ENCODE data around the gene UBAP1. TPM values are rescaled to one million over a fixed set of nuclear protein-coding genes. Genes with fewer than 3 reads are reported as not detected.
A peak's percentile ranks its signal among the peaks of the same experiment; 100 is the strongest.
"Not testable (repeated sequence)": the region's sequence is repeated elsewhere in the genome, so short reads cannot be mapped to it uniquely, and the experiment has no call there.

Gene UBAP1
- total and polyA plus RNA-seq, 9 donors: 17.9 to 37.4 (median 33.0) TPM

- no peak overlapping the region for H3K27ac ChIP-seq (ENCODE audit: low read length)
- no peak overlapping the region for H3K4me3 ChIP-seq (ENCODE audit: low read length)
- WGBS (ENCODE audit: insufficient coverage): no CpG with 5 or more reads among the region's 2 CpGs
- H3K27me3 ChIP-seq (ENCODE audit: control insufficient read depth, insufficient read depth, low read length): no peaks in the 10 kb centered on the region
- no peak for DNase-seq
- peaks cover 3% of the 10 kb centered on the region for H3K4me1 ChIP-seq (ENCODE audit: control insufficient read depth, insufficient read depth, low read length)
- peaks cover 14% of the 10 kb centered on the region for H3K36me3 ChIP-seq (ENCODE audit: control insufficient read depth, insufficient read depth, low read length)
- no peaks in the 10 kb centered on the region for H3K9me3 ChIP-seq (replicated peaks; ENCODE audit: control insufficient read depth, low read depth, low read length)
Measured at GRCh38 chr9:34200092-34200491, 21.2 kb downstream of the UBAP1 start.

GRCh38 chr9:34203275-34203991 lies 24.6 kb downstream of the UBAP1 start:
- Histone ChIP-seq H3K4me1 (ENCODE audit: control insufficient read depth, insufficient read depth, low read length) (peaks cover 3% of the 10 kb centered on the region), H3K36me3 (ENCODE audit: control insufficient read depth, insufficient read depth, low read length) (peaks cover 5% of the 10 kb centered on the region), H3K27me3 (ENCODE audit: control insufficient read depth, insufficient read depth, low read length) (no peaks in the 10 kb centered on the region), H3K9me3 (replicated peaks; ENCODE audit: control insufficient read depth, low read depth, low read length) (no peaks in the 10 kb centered on the region), H3K4me3 (ENCODE audit: low read length) (no peak overlapping the region), H3K27ac (ENCODE audit: low read length) (no peak overlapping the region)
- DNase-seq: peak; percentile 79
- no CpG with 5 or more reads among the region's 4 CpGs for WGBS (ENCODE audit: insufficient coverage)

- no peak for DNase-seq
- Histone ChIP-seq H3K4me3 (ENCODE audit: low read length) (no peak overlapping the region), H3K27ac (ENCODE audit: low read length) (peak overlapping the region; percentile 49), H3K27me3 (ENCODE audit: control insufficient read depth, insufficient read depth, low read length) (no peaks in the 10 kb centered on the region), H3K9me3 (replicated peaks; ENCODE audit: control insufficient read depth, low read depth, low read length) (no peaks in the 10 kb centered on the region), H3K4me1 (ENCODE audit: control insufficient read depth, insufficient read depth, low read length) (peaks cover 3% of the 10 kb centered on the region), H3K36me3 (ENCODE audit: control insufficient read depth, insufficient read depth, low read length) (peaks cover 2% of the 10 kb centered on the region)
- WGBS (ENCODE audit: insufficient coverage): 60% methylated on average over 1 of the region's 6 CpGs
Measured at GRCh38 chr9:34203992-34204635, 25.3 kb downstream of the UBAP1 start.

GRCh38 chr9:34205102-34205501 lies 26.3 kb downstream of the UBAP1 start:
- H3K4me3 ChIP-seq (ENCODE audit: low read length): no peak overlapping the region
- no peak for DNase-seq
- H3K27me3 ChIP-seq (ENCODE audit: control insufficient read depth, insufficient read depth, low read length): no peaks in the 10 kb centered on the region
- H3K27ac ChIP-seq (ENCODE audit: low read length): no peak overlapping the region
- peaks cover 2% of the 10 kb centered on the region for H3K36me3 ChIP-seq (ENCODE audit: control insufficient read depth, insufficient read depth, low read length)
- no peaks in the 10 kb centered on the region for H3K9me3 ChIP-seq (replicated peaks; ENCODE audit: control insufficient read depth, low read depth, low read length)
- H3K4me1 ChIP-seq (ENCODE audit: control insufficient read depth, insufficient read depth, low read length): peaks cover 3% of the 10 kb centered on the region

- no CpG with 5 or more reads among the region's 4 CpGs for WGBS (ENCODE audit: insufficient coverage)
- no peak for DNase-seq
- H3K4me1 ChIP-seq (ENCODE audit: control insufficient read depth, insufficient read depth, low read length): peaks cover 3% of the 10 kb centered on the region
Measured at GRCh38 chr9:34206561-34206960, 27.7 kb downstream of the UBAP1 start.

GRCh38 chr9:34211395-34211794 lies 32.6 kb downstream of the UBAP1 start:
- no CpG with 5 or more reads among the region's 1 CpG for WGBS (ENCODE audit: insufficient coverage)
- no peak overlapping the region for H3K4me3 ChIP-seq (ENCODE audit: low read length)
- H3K27ac ChIP-seq (ENCODE audit: low read length): no peak overlapping the region
- DNase-seq: no peak
- no peaks in the 10 kb centered on the region for H3K36me3 ChIP-seq (ENCODE audit: control insufficient read depth, insufficient read depth, low read length)
- no peaks in the 10 kb centered on the region for H3K4me1 ChIP-seq (ENCODE audit: control insufficient read depth, insufficient read depth, low read length)
- no peaks in the 10 kb centered on the region for H3K27me3 ChIP-seq (ENCODE audit: control insufficient read depth, insufficient read depth, low read length)
- no peaks in the 10 kb centered on the region for H3K9me3 ChIP-seq (replicated peaks; ENCODE audit: control insufficient read depth, low read depth, low read length)

More at GRCh38 chr9:34206561-34206960, 27.7 kb downstream of the UBAP1 start:
- Histone ChIP-seq H3K36me3 (ENCODE audit: control insufficient read depth, insufficient read depth, low read length) (peaks cover 2% of the 10 kb centered on the region), H3K27me3 (ENCODE audit: control insufficient read depth, insufficient read depth, low read length) (no peaks in the 10 kb centered on the region), H3K9me3 (replicated peaks; ENCODE audit: control insufficient read depth, low read depth, low read length) (no peaks in the 10 kb centered on the region), H3K4me3 (ENCODE audit: low read length) (no peak overlapping the region), H3K27ac (ENCODE audit: low read length) (no peak overlapping the region)

- H3K4me1 ChIP-seq (ENCODE audit: control insufficient read depth, insufficient read depth, low read length); H3K27me3 ChIP-seq (ENCODE audit: control insufficient read depth, insufficient read depth, low read length); H3K36me3 ChIP-seq (ENCODE audit: control insufficient read depth, insufficient read depth, low read length); DNase-seq; H3K4me3 ChIP-seq (ENCODE audit: low read length); H3K9me3 ChIP-seq (replicated peaks; ENCODE audit: control insufficient read depth, low read depth, low read length); H3K27ac ChIP-seq (ENCODE audit: low read length): not testable (repeated sequence)
- no CpG with 5 or more reads among the region's 4 CpGs for WGBS (ENCODE audit: insufficient coverage)
Measured at GRCh38 chr9:34214354-34215000, 35.6 kb downstream of the UBAP1 start.

GRCh38 chr9:34216325-34216724 lies 37.5 kb downstream of the UBAP1 start:
- H3K27ac ChIP-seq (ENCODE audit: low read length): no peak overlapping the region
- no peaks in the 10 kb centered on the region for H3K27me3 ChIP-seq (ENCODE audit: control insufficient read depth, insufficient read depth, low read length)
- no peaks in the 10 kb centered on the region for H3K4me1 ChIP-seq (ENCODE audit: control insufficient read depth, insufficient read depth, low read length)
- H3K36me3 ChIP-seq (ENCODE audit: control insufficient read depth, insufficient read depth, low read length): no peaks in the 10 kb centered on the region
- DNase-seq: no peak
- no peaks in the 10 kb centered on the region for H3K9me3 ChIP-seq (replicated peaks; ENCODE audit: control insufficient read depth, low read depth, low read length)
- WGBS (ENCODE audit: insufficient coverage): no CpG with 5 or more reads among the region's 3 CpGs
- H3K4me3 ChIP-seq (ENCODE audit: low read length): no peak overlapping the region

- H3K9me3 ChIP-seq (replicated peaks; ENCODE audit: control insufficient read depth, low read depth, low read length); H3K4me3 ChIP-seq (ENCODE audit: low read length); H3K27me3 ChIP-seq (ENCODE audit: control insufficient read depth, insufficient read depth, low read length); DNase-seq; H3K27ac ChIP-seq (ENCODE audit: low read length); H3K4me1 ChIP-seq (ENCODE audit: control insufficient read depth, insufficient read depth, low read length); H3K36me3 ChIP-seq (ENCODE audit: control insufficient read depth, insufficient read depth, low read length): not testable (repeated sequence)
- WGBS (ENCODE audit: insufficient coverage): 78% methylated on average over 1 of the region's 2 CpGs
Measured at GRCh38 chr9:34217015-34217414, 38.2 kb downstream of the UBAP1 start.

GRCh38 chr9:34218446-34218845 lies 39.6 kb downstream of the UBAP1 start:
- H3K36me3 ChIP-seq (ENCODE audit: control insufficient read depth, insufficient read depth, low read length): no peaks in the 10 kb centered on the region
- 57% methylated on average over 2 of the region's 5 CpGs for WGBS (ENCODE audit: insufficient coverage)

More at GRCh38 chr9:34218446-34218845, 39.6 kb downstream of the UBAP1 start:
- Histone ChIP-seq H3K9me3 (replicated peaks; ENCODE audit: control insufficient read depth, low read depth, low read length) (no peaks in the 10 kb centered on the region), H3K27me3 (ENCODE audit: control insufficient read depth, insufficient read depth, low read length) (no peaks in the 10 kb centered on the region), H3K4me3 (ENCODE audit: low read length) (no peak overlapping the region), H3K4me1 (ENCODE audit: control insufficient read depth, insufficient read depth, low read length) (no peaks in the 10 kb centered on the region), H3K27ac (ENCODE audit: low read length) (no peak overlapping the region)
- DNase-seq: no peak
